GM12891 (cell line): ENCODE data around the gene CNBP.

Source experiments
- POLR2A ChIP-seq: IDR thresholded peaks from 2 replicates; pipeline ENCODE4 v1.6.1; 2011; ENCODE audit warnings: low read depth, low read length, control low read depth
- POLR2AphosphoS5 ChIP-seq: IDR thresholded peaks from 2 replicates; pipeline ENCODE4 v1.6.1; 2011; ENCODE audit warnings: low read depth, low read length, control low read depth
- SPI1 ChIP-seq: IDR thresholded peaks from 2 replicates; pipeline ENCODE4 v1.6.1; 2011; ENCODE audit warnings: low read depth, low read length, control low read depth
- TAF1 ChIP-seq: IDR thresholded peaks from 2 replicates; pipeline ENCODE4 v1.6.1; 2011; ENCODE audit warnings: low read depth, low read length, control low read depth

- no peak for TF ChIP-seq POLR2AphosphoS5
- TF ChIP-seq POLR2A = no peak
- TF ChIP-seq TAF1 = no peak
- TF ChIP-seq SPI1 = no peak
Observed at GRCh38 chr3:129218742-129219141, 35.0 kb upstream of the CNBP start.
